HEK293T (cell line): Measurements from ENCODE around the gene UNC93B1.

Experiments used
- CTCF ChIA-PET: fragments of 350-600 bp; formaldehyde crosslinking; extraction: SDS; loops from one replicate; lab custom pipeline; 2021; ENCODE audit warnings: antibody characterized with exemption, inconsistent platforms; lab: Yijun Ruan, JAX
- POLR2A ChIA-PET: fragments of 350-600 bp; formaldehyde crosslinking; extraction: SDS; loops from one replicate; lab custom pipeline; 2020; ENCODE audit warnings: antibody characterized with exemption, inconsistent platforms; lab: Yijun Ruan, JAX
- DNase-seq: peaks from one replicate; pipeline ENCODE4 v3.0.0; 2012; ENCODE audit warnings: mixed read lengths; ENCODE audit errors: extremely low spot score
- ARNT ChIP-seq: fragments of 450-650 bp; IDR thresholded peaks from 2 replicates; pipeline ENCODE4 v1.6.1; 2017; ENCODE audit warnings: mild to moderate bottlenecking
- BHLHE40 ChIP-seq: fragments of 450-650 bp; IDR thresholded peaks from 2 replicates; pipeline ENCODE4 v1.6.1; 2016; ENCODE audit warnings: mild to moderate bottlenecking, moderate library complexity, borderline replicate concordance
- CTBP1 ChIP-seq: fragments of 450-650 bp; IDR thresholded peaks from 2 replicates; pipeline ENCODE4 v1.6.1; 2016; ENCODE audit warnings: borderline replicate concordance
- ELF4 ChIP-seq: fragments of 450-650 bp; IDR thresholded peaks from 2 replicates; pipeline ENCODE4 v1.6.1; 2017; ENCODE audit warnings: antibody characterized with exemption
- FOXA1 ChIP-seq: fragments of 450-650 bp; IDR thresholded peaks from 2 replicates; pipeline ENCODE4 v1.6.1; 2016; ENCODE audit warnings: mild to moderate bottlenecking
- FOXK2 ChIP-seq: fragments of 450-650 bp; IDR thresholded peaks from 2 replicates; pipeline ENCODE4 v1.6.1; 2016; ENCODE audit warnings: mild to moderate bottlenecking
- FOXM1 ChIP-seq: fragments of 450-650 bp; IDR thresholded peaks from 2 replicates; pipeline ENCODE4 v1.6.1; 2017; ENCODE audit warnings: mild to moderate bottlenecking, borderline replicate concordance
- HDGF ChIP-seq: fragments of 450-650 bp; IDR thresholded peaks from 2 replicates; pipeline ENCODE4 v1.6.1; 2017; ENCODE audit warnings: antibody characterized with exemption, borderline replicate concordance
- L3MBTL2 ChIP-seq: fragments of 450-650 bp; conservative IDR thresholded peaks from 2 replicates; pipeline ENCODE4 v1.6.1; 2016; ENCODE audit warnings: mild to moderate bottlenecking
- LEF1 ChIP-seq: fragments of 450-650 bp; IDR thresholded peaks from 2 replicates; pipeline ENCODE4 v1.6.1; 2017; ENCODE audit warnings: mild to moderate bottlenecking, borderline replicate concordance
- NFRKB ChIP-seq: fragments of 450-650 bp; IDR thresholded peaks from 2 replicates; pipeline ENCODE4 v1.6.1; 2016; ENCODE audit warnings: mild to moderate bottlenecking, moderate library complexity
- SP1 ChIP-seq: fragments of 450-650 bp; IDR thresholded peaks from 2 replicates; pipeline ENCODE4 v1.6.1; 2017
- SUZ12 ChIP-seq: fragments of 450-650 bp; IDR thresholded peaks from 2 replicates; pipeline ENCODE4 v1.6.1; 2016; ENCODE audit warnings: mild to moderate bottlenecking
- TARDBP ChIP-seq: fragments of 450-650 bp; IDR thresholded peaks from 2 replicates; pipeline ENCODE4 v1.6.1; 2016
- ZNF384 ChIP-seq: fragments of 450-650 bp; IDR thresholded peaks from 2 replicates; pipeline ENCODE4 v1.6.1; 2016
- TF ChIP-seq, protein P1 (sequence below): fragments of 450-650 bp; IDR thresholded peaks from 2 replicates; pipeline ENCODE4 v1.6.1; 2016

UNC93B1 gene

DNA sequence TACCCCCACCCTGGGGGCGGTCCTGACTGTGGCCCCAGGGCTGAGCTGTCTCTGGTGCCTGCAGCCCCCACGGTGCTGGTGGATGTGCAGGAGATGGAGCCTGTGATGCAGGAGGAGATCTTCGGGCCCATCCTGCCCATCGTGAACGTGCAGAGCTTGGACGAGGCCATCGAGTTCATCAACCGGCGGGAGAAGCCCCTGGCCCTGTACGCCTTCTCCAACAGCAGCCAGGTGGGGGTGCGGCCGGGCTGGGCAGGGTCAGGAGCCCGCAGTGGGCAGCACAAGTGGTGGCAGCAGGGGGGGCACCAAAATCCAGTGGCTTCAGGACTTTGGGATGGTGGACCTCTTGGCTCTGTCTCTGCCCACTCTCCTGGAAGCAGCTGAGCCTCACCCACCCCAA is 18.6 kb upstream of the UNC93B1 start:
- POLR2A ChIA-PET, result no interaction called here
- no peak for DNase-seq
- CTCF ChIA-PET, result no interaction called here
- TF ChIP-seq ARNT, result no peak
- no peak for TF ChIP-seq L3MBTL2
- TF ChIP-seq NFRKB, result no peak
- TF ChIP-seq LEF1, result no peak
- TF ChIP-seq, protein P1, sequence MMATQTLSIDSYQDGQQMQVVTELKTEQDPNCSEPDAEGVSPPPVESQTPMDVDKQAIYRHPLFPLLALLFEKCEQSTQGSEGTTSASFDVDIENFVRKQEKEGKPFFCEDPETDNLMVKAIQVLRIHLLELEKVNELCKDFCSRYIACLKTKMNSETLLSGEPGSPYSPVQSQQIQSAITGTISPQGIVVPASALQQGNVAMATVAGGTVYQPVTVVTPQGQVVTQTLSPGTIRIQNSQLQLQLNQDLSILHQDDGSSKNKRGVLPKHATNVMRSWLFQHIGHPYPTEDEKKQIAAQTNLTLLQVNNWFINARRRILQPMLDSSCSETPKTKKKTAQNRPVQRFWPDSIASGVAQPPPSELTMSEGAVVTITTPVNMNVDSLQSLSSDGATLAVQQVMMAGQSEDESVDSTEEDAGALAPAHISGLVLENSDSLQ, result no peak
- TF ChIP-seq BHLHE40, result no peak
- TF ChIP-seq FOXK2, result no peak
- no peak for TF ChIP-seq SUZ12
- TF ChIP-seq SP1, result no peak
- TF ChIP-seq HDGF, result no peak
- TF ChIP-seq TARDBP, result no peak
- no peak for TF ChIP-seq FOXM1
- no peak for TF ChIP-seq CTBP1
- no peak for TF ChIP-seq ELF4
- TF ChIP-seq FOXA1, result no peak

DNA sequence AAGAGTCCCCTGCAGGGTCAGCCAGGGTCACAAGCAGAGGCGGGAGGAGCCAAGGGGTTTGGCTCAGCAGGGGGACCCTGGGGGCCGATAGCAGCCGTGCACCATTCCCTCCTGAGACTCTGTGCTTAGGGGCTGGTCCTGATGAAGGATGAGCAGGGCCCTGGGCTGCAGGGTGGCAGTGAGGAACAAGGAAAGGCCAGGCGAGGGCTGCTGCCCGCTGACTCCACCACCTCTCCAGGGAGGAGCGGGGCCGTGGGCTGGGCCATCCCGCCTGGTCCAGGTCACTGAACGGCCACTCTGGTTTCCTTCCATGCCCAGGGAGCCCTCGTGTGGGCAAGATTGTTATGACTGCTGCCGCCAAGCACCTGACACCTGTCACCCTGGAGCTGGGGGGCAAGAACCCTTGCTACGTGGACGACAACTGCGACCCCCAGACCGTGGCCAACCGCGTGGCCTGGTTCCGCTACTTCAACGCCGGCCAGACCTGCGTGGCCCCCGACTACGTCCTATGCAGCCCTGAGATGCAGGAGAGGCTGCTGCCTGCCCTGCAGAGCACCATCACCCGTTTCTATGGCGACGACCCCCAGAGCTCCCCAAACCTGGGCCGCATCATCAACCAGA is 17.4 kb upstream of the UNC93B1 start:
- DNase-seq, result no peak
- POLR2A ChIA-PET, result no interaction called here
- TF ChIP-seq LEF1 (no peak), FOXM1 (no peak), BHLHE40 (no peak), HDGF (no peak), SP1 (no peak), ZNF384 (no peak), FOXK2 (no peak), CTBP1 (no peak), L3MBTL2 (no peak), TARDBP (no peak), ARNT (no peak), FOXA1 (no peak), ELF4 (no peak), NFRKB (no peak), SUZ12 (no peak)
- TF ChIP-seq, protein P1, result no peak
- CTCF ChIA-PET, result no interaction called here

DNA sequence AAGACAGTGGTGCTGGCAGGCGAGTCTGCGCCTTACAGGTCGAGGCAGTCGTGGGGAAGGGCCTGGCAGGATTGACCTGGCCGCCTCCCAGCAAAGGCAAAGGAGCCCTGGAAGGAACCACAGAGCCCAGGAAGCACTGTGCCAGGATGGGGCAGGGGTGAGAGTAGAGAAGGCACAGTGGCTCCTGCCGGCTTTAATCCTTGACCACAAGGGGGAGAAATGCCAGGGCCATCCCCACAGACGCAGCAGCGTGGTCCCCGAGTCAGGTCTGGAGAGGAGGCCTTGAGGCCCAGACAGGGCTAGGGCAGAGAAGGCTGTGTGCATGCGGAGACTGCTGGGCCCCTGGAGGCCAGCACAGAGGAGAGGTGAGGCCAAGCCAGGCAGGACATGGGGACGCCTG is 16.7 kb upstream of the UNC93B1 start:
- TF ChIP-seq LEF1, result no peak
- no peak for TF ChIP-seq HDGF
- TF ChIP-seq CTBP1, result no peak
- no peak for TF ChIP-seq BHLHE40
- TF ChIP-seq SUZ12, result no peak
- TF ChIP-seq FOXK2, result no peak
- TF ChIP-seq, protein P1, result no peak
- TF ChIP-seq SP1, result no peak
- TF ChIP-seq ARNT, result no peak
- no peak for TF ChIP-seq L3MBTL2
- TF ChIP-seq FOXA1, result no peak
- TF ChIP-seq ZNF384, result no peak
- TF ChIP-seq ELF4, result no peak
- no peak for TF ChIP-seq TARDBP
- no peak for TF ChIP-seq NFRKB
- TF ChIP-seq FOXM1, result no peak
- no peak for DNase-seq
- ChIA-PET CTCF (interaction anchor here (0.6 kb wide), 1 partner anchor 19 kb away, joined by 3 read pairs; no protein-coding TSS in a partner anchor), POLR2A (no interaction called here)

DNA sequence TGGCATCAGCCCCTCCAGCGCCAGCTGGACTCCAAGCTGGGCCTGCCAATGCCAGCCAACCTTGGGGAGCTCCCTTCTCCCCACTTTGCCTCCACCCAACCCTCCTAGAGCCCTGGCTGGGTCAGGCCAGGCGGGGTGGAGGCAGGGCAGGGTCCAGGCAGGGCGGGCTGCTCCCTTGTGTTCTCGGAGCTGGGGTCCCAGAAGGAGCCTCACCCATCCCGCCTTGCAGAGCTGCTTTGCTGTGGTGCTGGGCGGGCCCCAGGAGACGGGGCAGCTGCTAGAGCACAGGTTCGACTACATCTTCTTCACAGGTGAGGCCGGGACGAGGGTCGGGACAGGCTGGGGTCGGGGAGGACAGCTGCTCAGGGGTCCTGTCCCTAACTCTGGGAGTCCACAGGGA is 15.6 kb upstream of the UNC93B1 start:
- no peak for DNase-seq
- ChIA-PET CTCF (interaction anchor here (0.7 kb wide), 1 partner anchor 8 kb away, joined by 3 read pairs; no protein-coding TSS in a partner anchor), POLR2A (interaction anchor here (0.7 to 1.5 kb wide), 3 partner anchors 9 to 10 kb away, joined by 3 to 6 read pairs (median 3); no protein-coding TSS in a partner anchor)
- TF ChIP-seq ELF4 (no peak), LEF1 (no peak), L3MBTL2 (no peak), SP1 (no peak), SUZ12 (no peak), NFRKB (no peak), TARDBP (no peak), HDGF (no peak), ARNT (no peak), FOXM1 (no peak), FOXA1 (no peak), FOXK2 (no peak)
- TF ChIP-seq, protein P1, result no peak

DNA sequence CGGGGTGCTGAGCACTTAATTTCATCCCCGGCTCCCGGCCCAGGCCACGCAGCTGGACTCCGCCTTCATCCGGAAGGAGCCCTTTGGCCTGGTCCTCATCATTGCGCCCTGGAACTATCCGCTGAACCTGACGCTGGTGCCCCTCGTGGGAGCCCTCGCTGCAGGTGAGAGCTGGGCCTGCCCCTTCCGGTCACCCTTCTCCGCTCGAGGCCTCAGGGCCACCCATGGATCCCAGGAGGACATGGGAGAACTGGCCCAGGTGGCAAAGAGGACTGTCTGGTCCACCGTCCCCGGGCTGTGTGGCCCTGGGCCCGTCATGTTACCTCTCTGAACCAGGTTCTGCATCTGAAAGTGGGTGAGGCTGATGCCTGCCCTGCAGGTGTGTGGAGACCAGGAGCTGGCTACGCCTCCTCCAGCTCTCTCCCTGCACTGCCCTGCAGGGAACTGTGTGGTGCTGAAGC is 14.9 kb upstream of the UNC93B1 start:
- ChIA-PET CTCF (no interaction called here), POLR2A (interaction anchor here (0.7 to 1.5 kb wide), 3 partner anchors 8 to 11 kb away, joined by 3 to 6 read pairs (median 3); no protein-coding TSS in a partner anchor)
- no peak for TF ChIP-seq LEF1
- no peak for TF ChIP-seq HDGF
- TF ChIP-seq BHLHE40, result no peak
- no peak for TF ChIP-seq FOXA1
- no peak for TF ChIP-seq ARNT
- no peak for DNase-seq
